Mesenteric fat pad (tissue), 1 donor: Measurements from ENCODE around the gene XKRX. TPM values are rescaled to one million over a fixed set of nuclear protein-coding genes. Genes with fewer than 3 reads are reported as not detected.

Experiments
- DNase-seq: peaks from one replicate; pipeline ENCODE4 v3.0.0-alpha.2; 2020; ENCODE audit warnings: low spot score
- long read RNA-seq: library from polyadenylated mRNA; unstranded; transcript quantifications from one replicate; pipeline ENCODE4 v2.0.0, GENCODE V29; 2020
- total RNA-seq: library from RNA; stranded (reverse); fragmentation: NEBNext Ultra II Directional; extraction: Animal tissue kit (Norgen Biotek cat#: 25700); gene quantifications from one replicate; pipeline ENCODE4 v1.2.1, GENCODE V29; 2021
- donor health status: DM: yes; HTN: yes; CAD: no.

Gene XKRX
- total RNA-seq: not detected
- long read RNA-seq: 0 reads

- no peak for DNase-seq
Observed at GRCh38 chrX:100928660-100929613, at the start of gene XKRX. XKRX (minus strand) TSS chrX:100928917; CDS start chrX:100928304, 613 bp downstream.

GRCh38 chrX:100976211-100976610 lies 47.5 kb upstream of the XKRX start:
- DNase-seq: no peak

GRCh38 chrX:100975212-100975611 lies 46.5 kb upstream of the XKRX start:
- no peak for DNase-seq

GRCh38 chrX:100973411-100973810 lies 44.7 kb upstream of the XKRX start:
- DNase-seq: no peak

- DNase-seq: no peak
Observed at GRCh38 chrX:100969936-100970335, 41.2 kb upstream of the XKRX start.

GRCh38 chrX:100969408-100969807 lies 40.7 kb upstream of the XKRX start, which contains the start of gene ARL13A:
ARL13A (plus strand) TSS chrX:100969708; CDS start chrX:100973690, 3,982 bp downstream.
- DNase-seq: no peak

- DNase-seq: no peak
Observed at GRCh38 chrX:100964362-100964761, 35.6 kb upstream of the XKRX start.

- no peak for DNase-seq
Observed at GRCh38 chrX:100962811-100963210, 34.1 kb upstream of the XKRX start.

GRCh38 chrX:100948557-100948956 lies 19.8 kb upstream of the XKRX start:
- no peak for DNase-seq

GRCh38 chrX:100946299-100946927 lies 17.7 kb upstream of the XKRX start:
- no peak for DNase-seq

- DNase-seq: no peak
Observed at GRCh38 chrX:100944601-100945000, 15.9 kb upstream of the XKRX start.

GRCh38 chrX:100939333-100939732 lies 10.6 kb upstream of the XKRX start:
- no peak for DNase-seq

GRCh38 chrX:100935767-100936166 lies 7.0 kb upstream of the XKRX start:
- DNase-seq: no peak

- DNase-seq: no peak
Observed at GRCh38 chrX:100931925-100932285, 3.2 kb upstream of the XKRX start.

GRCh38 chrX:100931218-100931924 lies 2.7 kb upstream of the XKRX start:
- no peak for DNase-seq

GRCh38 chrX:100926453-100926852 lies 2.3 kb downstream of the XKRX start:
- no peak for DNase-seq

GRCh38 chrX:100924375-100924774 lies 4.3 kb downstream of the XKRX start:
- DNase-seq: no peak

GRCh38 chrX:100915562-100915961 lies 13.2 kb downstream of the XKRX start:
- DNase-seq: no peak

- DNase-seq: no peak
Observed at GRCh38 chrX:100913111-100913510, 15.6 kb downstream of the XKRX start.

- no peak for DNase-seq
Observed at GRCh38 chrX:100911731-100912130, 17.0 kb downstream of the XKRX start.

- no peak for DNase-seq
Observed at GRCh38 chrX:100905620-100906019, 23.1 kb downstream of the XKRX start.

GRCh38 chrX:100904433-100904832 lies 24.3 kb downstream of the XKRX start:
- no peak for DNase-seq
